HCT116 (cell line): Measurements from ENCODE around the gene ENPEP. TPM values are rescaled to one million over a fixed set of nuclear protein-coding genes. Genes with fewer than 3 reads are reported as not detected.

Experiments
- ATAC-seq: fragments of 200-7000 bp; cut with Tn5 transposase; 2 replicates; pipeline ENCODE4 v1.9.1; 2020; ENCODE audit warnings: mild to moderate bottlenecking, moderate library complexity
- BruUV-seq: library from RNA; stranded (reverse); fragments of 400-500 nt; replicated peaks from 2 replicates; lab custom pipeline; 2021; lab: Mats Ljungman, UMichigan
- CTCF ChIA-PET: fragments of 300-600 bp; sonication (Branson Sonifier 250); formaldehyde crosslinking; loops from one replicate; lab custom pipeline; 2021; ENCODE audit warnings: antibody characterized with exemption; lab: Charles Lee
- POLR2A ChIA-PET: fragments of 300-600, 350-600 bp; sonication (Branson Sonifier 250); formaldehyde crosslinking; loops from one replicate; lab custom pipeline; 2021; ENCODE audit warnings: antibody characterized with exemption; lab: Charles Lee
- RAD21 ChIA-PET, 2 experiments: fragments of 300-600 bp; sonication (Branson Sonifier 250); formaldehyde crosslinking; loops; one replicate each; lab custom pipeline; 2023; ENCODE audit warnings: low total read pairs in 2 of 2; ENCODE audit not compliant: uncharacterized antibody in 2 of 2, unreplicated experiment in 2 of 2, low non-redundant PET in 1 of 2; lab: Charles Lee
- DNase-seq: peaks from one replicate; pipeline ENCODE4 v3.0.0-alpha.2; 2010; ENCODE audit warnings: low read depth, low spot score
- H2AFZ ChIP-seq: fragments of 200-600 bp; shearing (Covaris generic), sonication (generic); 2 replicates; pipeline ENCODE4 v1.6.1; 2017; ENCODE audit warnings: low read depth, mixed run types, mixed read lengths, antibody characterized with exemption, low read length; ENCODE audit not compliant: poor library complexity, severe bottlenecking
- H3K27ac ChIP-seq: 2 replicates; pipeline ENCODE4 v1.5.1; 2012; ENCODE audit warnings: low read depth, low read length
- H3K27me3 ChIP-seq: fragments of 200-600 bp; sonication (generic); 2 replicates; pipeline ENCODE4 v1.6.1; 2016; ENCODE audit warnings: mixed run types, low read length, mixed read lengths; ENCODE audit not compliant: insufficient read depth
- H3K36me3 ChIP-seq, 2 experiments: fragments of 200-500 bp in 1 of 2; fragments of 200-600 bp in 1 of 2; sonication (Bioruptor generic) in 1 of 2; sonication (generic) in 1 of 2; 2 replicates each; pipeline versions ENCODE4 v1.5.1 to v1.6.1; 2014 to 2016; ENCODE audit warnings: low read length in 2 of 2, inconsistent platforms in 1 of 2, mixed read lengths in 1 of 2, mixed run types in 1 of 2; ENCODE audit not compliant: insufficient read depth in 2 of 2, control insufficient read depth in 1 of 2
- H3K4me1 ChIP-seq, 2 experiments: fragments of 200-600 bp in 1 of 2; sonication (generic) in 1 of 2; 2 replicates each; pipeline versions ENCODE4 v1.5.1 to v1.6.1; 2012 to 2017; ENCODE audit warnings: low read length in 2 of 2, inconsistent platforms in 1 of 2, mild to moderate bottlenecking in 1 of 2, mixed read lengths in 1 of 2, mixed run types in 1 of 2, moderate library complexity in 1 of 2; ENCODE audit not compliant: insufficient read depth in 2 of 2, control insufficient read depth in 1 of 2
- H3K4me2 ChIP-seq: fragments of 200-600 bp; sonication (generic); 2 replicates; pipeline ENCODE4 v1.6.1; 2017; ENCODE audit warnings: mixed run types, low read length, mixed read lengths
- H3K4me3 ChIP-seq, 2 experiments: fragments of 200-600 bp in 1 of 2; sonication (generic) in 1 of 2; replicated peaks in 1 of 2; 2 replicates each; pipeline ENCODE4 v1.5.1; 2011 to 2016; ENCODE audit warnings: low read length in 2 of 2, control low read depth in 1 of 2, low read depth in 1 of 2, mild to moderate bottlenecking in 1 of 2, mixed read lengths in 1 of 2, mixed run types in 1 of 2
- H3K79me2 ChIP-seq: fragments of 200-600 bp; sonication (generic); 2 replicates; pipeline ENCODE4 v1.6.1; 2017; ENCODE audit warnings: mild to moderate bottlenecking, mixed run types, low read length, moderate library complexity, mixed read lengths; ENCODE audit not compliant: insufficient read depth
- H3K9ac ChIP-seq: fragments of 200-600 bp; sonication (generic); 2 replicates; pipeline ENCODE4 v1.6.1; 2016; ENCODE audit warnings: low read length, mixed read lengths
- H3K9me2 ChIP-seq: fragments of 200-600 bp; sonication (generic), shearing (Covaris generic); 2 replicates; pipeline ENCODE4 v1.6.1; 2017; ENCODE audit warnings: mixed run types, mild to moderate bottlenecking, moderate library complexity; ENCODE audit not compliant: insufficient read depth
- H3K9me3 ChIP-seq, 2 experiments: fragments of 200-500 bp in 1 of 2; fragments of 200-600 bp in 1 of 2; sonication (Bioruptor generic) in 1 of 2; sonication (generic) in 1 of 2; 2 replicates each; pipeline ENCODE4 v1.6.1; 2014 to 2017; ENCODE audit warnings: low read length in 2 of 2, mixed read lengths in 2 of 2, inconsistent platforms in 1 of 2, low read depth in 1 of 2, mild to moderate bottlenecking in 1 of 2, mixed run types in 1 of 2, moderate library complexity in 1 of 2; ENCODE audit not compliant: control insufficient read depth in 1 of 2, insufficient read depth in 1 of 2
- H4K20me1 ChIP-seq: fragments of 200-600 bp; sonication (generic), shearing (Covaris generic); 2 replicates; pipeline ENCODE4 v1.6.1; 2017; ENCODE audit warnings: mixed run types, mild to moderate bottlenecking, moderate library complexity; ENCODE audit not compliant: insufficient read depth
- ATF3 ChIP-seq: IDR thresholded peaks from 2 replicates; pipeline ENCODE4 v1.6.1; 2012
- CEBPB ChIP-seq: IDR thresholded peaks from 2 replicates; pipeline ENCODE4 v1.6.1; 2012; ENCODE audit warnings: low read depth
- CTCF ChIP-seq, 3 experiments: fragments of 200-600 bp in 1 of 3; sonication (generic) in 1 of 3; IDR thresholded peaks in 2 of 3; conservative IDR thresholded peaks in 1 of 3; 2 replicates each; pipeline ENCODE4 v1.5.1; 2012 to 2017; ENCODE audit warnings: low read depth in 2 of 3, low read length in 2 of 3, antibody characterized with exemption in 1 of 3, borderline replicate concordance in 1 of 3, control low read depth in 1 of 3, mild to moderate bottlenecking in 1 of 3, mixed read lengths in 1 of 3, mixed run types in 1 of 3, moderate library complexity in 1 of 3; ENCODE audit not compliant: insufficient read depth in 1 of 3
- EGR1 ChIP-seq: IDR thresholded peaks from 2 replicates; pipeline ENCODE4 v1.6.1; 2012; ENCODE audit warnings: low read depth
- ELF1 ChIP-seq: IDR thresholded peaks from 2 replicates; pipeline ENCODE4 v1.6.1; 2012; ENCODE audit warnings: low read depth, borderline replicate concordance
- EZH2 ChIP-seq: fragments of 200-600 bp; sonication (generic); IDR thresholded peaks from 2 replicates; pipeline ENCODE4 v1.6.1; 2017; ENCODE audit warnings: antibody characterized with exemption, mixed run types
- EZH2phosphoT487 ChIP-seq: fragments of 200-600 bp; IDR thresholded peaks from 2 replicates; pipeline ENCODE4 v1.6.1; 2018; ENCODE audit warnings: antibody characterized with exemption, borderline replicate concordance
- FOSL1 ChIP-seq: IDR thresholded peaks from 2 replicates; pipeline ENCODE4 v1.6.1; 2012; ENCODE audit warnings: low read depth
- JUND ChIP-seq: IDR thresholded peaks from 2 replicates; pipeline ENCODE4 v1.6.1; 2012
- MAX ChIP-seq: IDR thresholded peaks from 2 replicates; pipeline ENCODE4 v1.6.1; 2012
- POLR2A ChIP-seq: IDR thresholded peaks from 2 replicates; pipeline ENCODE4 v1.7.0; 2011; ENCODE audit warnings: borderline replicate concordance; ENCODE audit not compliant: insufficient read depth, insufficient read length; ENCODE audit errors: extremely low read depth
- POLR2AphosphoS5 ChIP-seq: IDR thresholded peaks from 2 replicates; pipeline ENCODE4 v1.6.1; 2011; ENCODE audit warnings: mild to moderate bottlenecking, low read depth, low read length, moderate library complexity
- RAD21 ChIP-seq: IDR thresholded peaks from 2 replicates; pipeline ENCODE4 v1.6.1; 2012; ENCODE audit warnings: low read depth, mild to moderate bottlenecking
- SIN3A ChIP-seq: IDR thresholded peaks from 2 replicates; pipeline ENCODE4 v1.6.1; 2012; ENCODE audit warnings: low read depth
- SP1 ChIP-seq: IDR thresholded peaks from 2 replicates; pipeline ENCODE4 v1.6.1; 2012; ENCODE audit warnings: low read depth
- TCF7L2 ChIP-seq: IDR thresholded peaks from 2 replicates; pipeline ENCODE4 v1.7.0; 2011; ENCODE audit warnings: borderline replicate concordance, inconsistent platforms; ENCODE audit not compliant: insufficient read depth, insufficient read length; ENCODE audit errors: extremely low read depth
- ZBTB33 ChIP-seq: IDR thresholded peaks from 2 replicates; pipeline ENCODE4 v1.6.1; 2011; ENCODE audit warnings: mild to moderate bottlenecking, low read length, moderate library complexity; ENCODE audit not compliant: insufficient replicate concordance; ENCODE audit errors: extremely low read depth
- ZFX ChIP-seq: fragments of 450-650 bp; IDR thresholded peaks from 2 replicates; pipeline ENCODE4 v1.6.1; 2017
- ZNF274 ChIP-seq: fragments of 200-500 bp; sonication (Bioruptor generic); IDR thresholded peaks from 2 replicates; pipeline ENCODE4 v1.6.1; 2014; ENCODE audit warnings: mild to moderate bottlenecking, low read depth, low read length, inconsistent platforms
- intact Hi-C: fragments of 100-400 bp; cut with micrococcal nuclease; formaldehyde crosslinking; loops from 2 replicates; pipeline ENCODE4 v1.10.0; 2022
- total RNA-seq: library from RNA; stranded (reverse); gene quantifications from one replicate; pipeline ENCODE4 v1.2.1, GENCODE V29; 2021; ENCODE audit not compliant: unreplicated experiment

The ENPEP gene
- total RNA-seq, 1 experiment from 2014 or later, result 4.5 TPM

GRCh38 chr4:110597582-110597981 lies 121.6 kb downstream of the ENPEP start:
- TF ChIP-seq POLR2AphosphoS5 (no peak), POLR2A (no peak), MAX (no peak), SP1 (no peak), ATF3 (no peak), ZFX (no peak)
- Histone ChIP-seq H4K20me1 (no peaks in the 10 kb centered on the region), H3K27me3 (no peaks in the 10 kb centered on the region), H3K4me3 (no peak overlapping the region), H2AFZ (no peak overlapping the region), H3K9me3 (peaks cover 0 to 12% of the 10 kb centered on the region in 2 experiments; a peak in 1 of 4 replicates), H3K9ac (no peak overlapping the region), H3K4me2 (no peak overlapping the region), H3K27ac (no peak overlapping the region), H3K9me2 (no peaks in the 10 kb centered on the region), H3K4me1 (no peaks in the 10 kb centered on the region), H3K79me2 (no peaks in the 10 kb centered on the region), H3K36me3 (no peaks in the 10 kb centered on the region)
- no TSS peak for BruUV-seq
- intact Hi-C loops, result no loop called here
- POLR2A ChIA-PET, result interaction anchor here (0.6 kb wide), 1 partner anchor 1570 kb away, joined by 3 read pairs; no protein-coding TSS in a partner anchor
- no peak for ATAC-seq
- CTCF ChIA-PET, result interaction anchor here (0.9 kb wide), 1 partner anchor 11 kb away, joined by 3 read pairs; no protein-coding TSS in a partner anchor
- RAD21 ChIA-PET, result no interaction called here
- no peak for DNase-seq

- H2AFZ ChIP-seq, result no peak overlapping the region
- no peaks in the 10 kb centered on the region for H3K4me1 ChIP-seq
- H3K4me2 ChIP-seq, result no peak overlapping the region
- ATAC-seq (no peak), DNase-seq (no peak)
- H3K4me3 ChIP-seq, result no peak overlapping the region
- no peaks in the 10 kb centered on the region for H3K9me2 ChIP-seq
- H3K27me3 ChIP-seq, result no peaks in the 10 kb centered on the region
- H3K9ac ChIP-seq, result no peak overlapping the region
- H3K27ac ChIP-seq, result no peak overlapping the region
- H3K79me2 ChIP-seq, result no peaks in the 10 kb centered on the region
- intact Hi-C loops, result no loop called here
- H3K9me3 ChIP-seq, result peaks cover 0 to 4% of the 10 kb centered on the region in 2 experiments; a peak in 1 of 4 replicates
- no peaks in the 10 kb centered on the region for H4K20me1 ChIP-seq
- RAD21 ChIA-PET, result no interaction called here
- BruUV-seq, result no TSS peak
- CTCF ChIA-PET, result no interaction called here
- POLR2A ChIA-PET, result no interaction called here
- H3K36me3 ChIP-seq, result no peaks in the 10 kb centered on the region
- TF ChIP-seq TCF7L2 (no peak), CEBPB (no peak), FOSL1 (no peak), POLR2AphosphoS5 (no peak), EGR1 (no peak), CTCF (IDR thresholded peaks at IDR 0.05 in 2 of 3, conservative IDR thresholded peaks at IDR 0.05 in 1 of 3; ENCODE audit: borderline replicate concordance in 1 of 3, insufficient read depth in 1 of 3, low read depth in 2 of 3, low read length in 2 of 3) (no peak), ELF1 (no peak), POLR2A (no peak), JUND (no peak), EZH2phosphoT487 (no peak), SIN3A (no peak), ZBTB33 (no peak), ZFX (no peak), EZH2 (no peak), ZNF274 (no peak), RAD21 (no peak)
These were observed 126.1 kb downstream of the ENPEP start for GRCh38 chr4:110602061-110602460.
